Mammary epithelial cell (primary cell): ENCODE results near the gene OR2A12.

Experiments used
- CTCF ChIP-seq, 2 donors: IDR thresholded peaks in 1 of 2; conservative IDR thresholded peaks in 1 of 2; 2 replicates each; pipeline ENCODE4 v1.5.1; 2011 to 2012; ENCODE audit warnings: inconsistent platforms in 2 of 2, low read length in 2 of 2, mild to moderate bottlenecking in 2 of 2, control low read depth in 1 of 2, low read depth in 1 of 2; ENCODE audit not compliant: insufficient read depth in 1 of 2; ENCODE audit errors: extremely low read depth in 1 of 2
- EZH2 ChIP-seq: IDR thresholded peaks from 2 replicates; pipeline ENCODE4 v1.6.1; 2012; ENCODE audit warnings: low read length, inconsistent platforms, borderline replicate concordance

- no peak for TF ChIP-seq CTCF (conservative IDR thresholded peaks at IDR 0.05 in 1 of 2, IDR thresholded peaks at IDR 0.05 in 1 of 2; ENCODE audit: extremely low read depth in 1 of 2, insufficient read depth in 1 of 2, low read depth in 1 of 2, low read length in 2 of 2)
- TF ChIP-seq EZH2: no peak
Measured at GRCh38 chr7:144074374-144074773, 11.7 kb upstream of the OR2A12 start.
